Panc1 (cell line): ENCODE results near the gene POLD2.

Experiments used
- CTCF ChIP-seq: fragments of 450-650 bp; IDR thresholded peaks from 2 replicates; pipeline ENCODE4 v1.5.1; 2017; ENCODE audit warnings: mild to moderate bottlenecking
- REST ChIP-seq, 2 experiments: IDR thresholded peaks; 2 replicates each; pipeline ENCODE4 v1.6.1; 2011 to 2012; ENCODE audit warnings: low read depth in 2 of 2, control low read depth in 1 of 2, low read length in 1 of 2, mild to moderate bottlenecking in 1 of 2, moderate library complexity in 1 of 2; ENCODE audit not compliant: insufficient read depth in 1 of 2
- SIN3A ChIP-seq: IDR thresholded peaks from 2 replicates; pipeline ENCODE4 v1.6.1; 2012; ENCODE audit warnings: low read depth, mild to moderate bottlenecking, low read length, moderate library complexity, borderline replicate concordance; ENCODE audit not compliant: insufficient read depth

- TF ChIP-seq REST (IDR thresholded peaks at IDR 0.05; ENCODE audit: insufficient read depth in 1 of 2, low read depth in 2 of 2, low read length in 1 of 2) (no peak), SIN3A (no peak), CTCF (no peak)
Measured at GRCh38 chr7:44133295-44133694, 9.9 kb upstream of the POLD2 start.
